SIG-M5 treated with dmso at 0.1 percent for 504 hours (cell line): ENCODE results near the gene KRT34.

Experiments used
- DNase-seq: peaks from one replicate; lab custom pipeline; 2025; ENCODE audit not compliant: unreplicated experiment; lab: John Stamatoyannopoulos, UW

The KRT34 gene

GRCh38 chr17:41333836-41334235, 48.3 kb downstream of the KRT34 start:
- DNase-seq: no peak

- no peak for DNase-seq
Observed at GRCh38 chr17:41333098-41333497, 49.0 kb downstream of the KRT34 start.

- no peak for DNase-seq
Observed at GRCh38 chr17:41332239-41332638, 49.9 kb downstream of the KRT34 start.

- DNase-seq: no peak
Observed at GRCh38 chr17:41331606-41332005, 50.5 kb downstream of the KRT34 start.

- no peak for DNase-seq
Observed at GRCh38 chr17:41329279-41329948, 52.7 kb downstream of the KRT34 start.

GRCh38 chr17:41328207-41328606, 53.9 kb downstream of the KRT34 start:
- no peak for DNase-seq
